ENCODE measurements around the gene LRRN1.

DNA sequence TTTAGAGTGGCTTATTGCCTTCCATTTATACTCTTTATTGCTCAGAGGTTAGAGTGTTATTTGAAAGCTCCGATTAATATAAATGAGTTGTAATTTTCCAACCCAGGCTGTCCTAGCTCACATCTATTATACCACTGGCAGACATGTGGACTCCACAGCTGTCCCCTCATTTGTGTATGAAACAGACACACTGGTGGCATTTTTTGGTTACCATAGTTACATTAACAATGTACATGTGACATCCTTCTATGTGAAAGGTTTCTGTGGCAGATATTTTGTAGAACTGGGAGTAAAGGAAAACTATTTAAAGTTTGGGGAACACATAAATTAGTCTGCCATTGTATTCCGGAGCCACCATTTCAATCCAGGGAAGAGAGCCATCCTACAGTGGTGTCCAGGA, 5.3 kb downstream of the LRRN1 start:
- TF ChIP-seq POLR2A (IDR thresholded peaks at IDR 0.05) = no peak
- TF ChIP-seq, protein P1, sequence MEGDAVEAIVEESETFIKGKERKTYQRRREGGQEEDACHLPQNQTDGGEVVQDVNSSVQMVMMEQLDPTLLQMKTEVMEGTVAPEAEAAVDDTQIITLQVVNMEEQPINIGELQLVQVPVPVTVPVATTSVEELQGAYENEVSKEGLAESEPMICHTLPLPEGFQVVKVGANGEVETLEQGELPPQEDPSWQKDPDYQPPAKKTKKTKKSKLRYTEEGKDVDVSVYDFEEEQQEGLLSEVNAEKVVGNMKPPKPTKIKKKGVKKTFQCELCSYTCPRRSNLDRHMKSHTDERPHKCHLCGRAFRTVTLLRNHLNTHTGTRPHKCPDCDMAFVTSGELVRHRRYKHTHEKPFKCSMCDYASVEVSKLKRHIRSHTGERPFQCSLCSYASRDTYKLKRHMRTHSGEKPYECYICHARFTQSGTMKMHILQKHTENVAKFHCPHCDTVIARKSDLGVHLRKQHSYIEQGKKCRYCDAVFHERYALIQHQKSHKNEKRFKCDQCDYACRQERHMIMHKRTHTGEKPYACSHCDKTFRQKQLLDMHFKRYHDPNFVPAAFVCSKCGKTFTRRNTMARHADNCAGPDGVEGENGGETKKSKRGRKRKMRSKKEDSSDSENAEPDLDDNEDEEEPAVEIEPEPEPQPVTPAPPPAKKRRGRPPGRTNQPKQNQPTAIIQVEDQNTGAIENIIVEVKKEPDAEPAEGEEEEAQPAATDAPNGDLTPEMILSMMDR (IDR thresholded peaks at IDR 0.05) = no peak
